AG04449 (cell line): Measurements from ENCODE around the gene SFXN4.
"Not testable (repeated sequence)": the region's sequence is repeated elsewhere in the genome, so short reads cannot be mapped to it uniquely, and the experiment has no call there.

Experiments used
- CTCF ChIA-PET: fragments of 350-600 bp; formaldehyde crosslinking; extraction: SDS; loops from one replicate; lab custom pipeline; 2021; ENCODE audit warnings: antibody characterized with exemption; lab: Yijun Ruan, JAX
- POLR2A ChIA-PET: fragments of 400-600, 350-600 bp; formaldehyde crosslinking; extraction: SDS; loops from one replicate; lab custom pipeline; 2020; ENCODE audit warnings: antibody characterized with exemption, inconsistent platforms; lab: Yijun Ruan, JAX
- DNase-seq: peaks from one replicate; pipeline ENCODE4 v3.0.0-alpha.2; 2010; ENCODE audit warnings: low read depth, low spot score
- H3K4me3 ChIP-seq: 2 replicates; pipeline ENCODE4 v1.5.1; 2011; ENCODE audit warnings: low read depth, mild to moderate bottlenecking, control low read depth, low read length
- CTCF ChIP-seq: IDR thresholded peaks from one replicate; pipeline ENCODE4 v1.5.1; 2011; ENCODE audit warnings: mild to moderate bottlenecking, moderate library complexity, low read length, control low read depth, inconsistent platforms; ENCODE audit not compliant: insufficient read depth; ENCODE audit errors: missing control alignments

The SFXN4 gene

GRCh38 chr10:119153661-119154060 lies 11.9 kb downstream of the SFXN4 start:
- H3K4me3 ChIP-seq = no peak overlapping the region
- TF ChIP-seq CTCF = no peak
- POLR2A ChIA-PET = no interaction called here
- CTCF ChIA-PET = no interaction called here
- DNase-seq = no peak

- no peak for DNase-seq
- CTCF ChIA-PET = interaction anchor here (0.6 to 1.6 kb wide), 3 partner anchors 12 to 46 kb away, joined by 3 to 6 read pairs (median 3); no protein-coding TSS in a partner anchor
- TF ChIP-seq CTCF = no peak
- POLR2A ChIA-PET = no interaction called here
- no peak overlapping the region for H3K4me3 ChIP-seq
Measured at GRCh38 chr10:119153041-119153440, 12.5 kb downstream of the SFXN4 start.

- CTCF ChIA-PET = interaction anchor here (1.4 to 1.6 kb wide), 2 partner anchors 10 to 13 kb away, joined by 4 to 6 read pairs; no protein-coding TSS in a partner anchor
Measured at GRCh38 chr10:119151601-119152000, 13.9 kb downstream of the SFXN4 start.

GRCh38 chr10:119149729-119150128 lies 15.8 kb downstream of the SFXN4 start:
- no peak for DNase-seq

More at GRCh38 chr10:119151601-119152000, 13.9 kb downstream of the SFXN4 start:
- DNase-seq, H3K4me3 ChIP-seq: not testable (repeated sequence)
- POLR2A ChIA-PET = interaction anchor here (0.6 kb wide), 1 partner anchor 10 kb away, joined by 3 read pairs; no protein-coding TSS in a partner anchor

GRCh38 chr10:119149157-119149556 lies 16.4 kb downstream of the SFXN4 start:
- no peak for DNase-seq
- no peak for TF ChIP-seq CTCF
- no peak overlapping the region for H3K4me3 ChIP-seq
- CTCF ChIA-PET = interaction anchor here (1.2 kb wide), 1 partner anchor 10 kb away, joined by 3 read pairs; no protein-coding TSS in a partner anchor
- POLR2A ChIA-PET = no interaction called here

More at GRCh38 chr10:119149729-119150128, 15.8 kb downstream of the SFXN4 start:
- CTCF ChIA-PET = interaction anchor here (1.2 kb wide), 1 partner anchor 10 kb away, joined by 3 read pairs; no protein-coding TSS in a partner anchor
- POLR2A ChIA-PET = no interaction called here
- no peak for TF ChIP-seq CTCF
- no peak overlapping the region for H3K4me3 ChIP-seq

- H3K4me3 ChIP-seq = no peak overlapping the region
- ChIA-PET POLR2A (no interaction called here), CTCF (no interaction called here)
- no peak for TF ChIP-seq CTCF
- no peak for DNase-seq
Measured at GRCh38 chr10:119143657-119144056, 21.9 kb downstream of the SFXN4 start.

- TF ChIP-seq CTCF = no peak
- DNase-seq = no peak
- H3K4me3 ChIP-seq = no peak overlapping the region
- ChIA-PET POLR2A (no interaction called here), CTCF (interaction anchor here (1.3 to 3.2 kb wide), 3 partner anchors 12 to 58 kb away, joined by 3 to 18 read pairs (median 3); no protein-coding TSS in a partner anchor)
Measured at GRCh38 chr10:119140603-119141245, 24.8 kb downstream of the SFXN4 start.
